Activated B cell treated with CpG ODN at 0.5 μM for 24 hours (primary cell): Measurements from ENCODE around the gene CTNNA1. TPM values are rescaled to one million over a fixed set of nuclear protein-coding genes. Genes with fewer than 3 reads are reported as not detected.

ENCODE experiments used
- ATAC-seq: fragments of 200-7000 bp; cut with Tn5 transposase; one replicate; pipeline ENCODE4 v1.10.0; 2021; ENCODE audit warnings: low read depth, mild to moderate bottlenecking, moderate library complexity
- CTCF ChIA-PET: fragments of 350-600 bp; sonication (Branson Sonifier 250); formaldehyde crosslinking; loops from one replicate; lab custom pipeline; 2021; ENCODE audit warnings: antibody characterized with exemption; lab: Charles Lee
- POLR2A ChIA-PET: fragments of 350-600 bp; sonication (Branson Sonifier 250); formaldehyde crosslinking; loops from one replicate; lab custom pipeline; 2021; ENCODE audit warnings: antibody characterized with exemption; lab: Charles Lee
- DNase-seq: peaks from one replicate; pipeline ENCODE4 v3.0.0; 2022
- H3K27ac Mint-ChIP-seq: one replicate; pipeline ENCODE4 v1.8.0; 2020; ENCODE audit warnings: mixed read lengths
- H3K27me3 Mint-ChIP-seq: one replicate; pipeline ENCODE4 v1.8.0; 2021; ENCODE audit warnings: mixed read lengths
- H3K36me3 Mint-ChIP-seq: one replicate; pipeline ENCODE4 v1.8.0; 2021; ENCODE audit warnings: low read depth, mixed read lengths
- H3K4me1 Mint-ChIP-seq: one replicate; pipeline ENCODE4 v1.8.0; 2021; ENCODE audit warnings: mixed read lengths
- H3K4me3 Mint-ChIP-seq: one replicate; pipeline ENCODE4 v1.8.0; 2020; ENCODE audit warnings: mild to moderate bottlenecking, mixed read lengths
- H3K9me3 Mint-ChIP-seq: one replicate; pipeline ENCODE4 v1.8.0; 2020; ENCODE audit warnings: mixed read lengths
- intact Hi-C: fragments of 100-400 bp; cut with micrococcal nuclease; formaldehyde crosslinking; loops from one replicate; pipeline ENCODE4 v1.15.1; 2024
- total RNA-seq: library from RNA; stranded (reverse); gene quantifications from 2 replicates; pipeline ENCODE4 v1.2.3, GENCODE V29; 2022
- TF ChIP-seq, protein P1 (sequence below): fragments of 200-600 bp; IDR thresholded peaks from one replicate; pipeline ENCODE4 v1.8.0; 2022; ENCODE audit warnings: antibody characterized with exemption, mild to moderate bottlenecking

CTNNA1 gene
- total RNA-seq, 1 donor from 2014 or later, result 76.0 TPM

DNA sequence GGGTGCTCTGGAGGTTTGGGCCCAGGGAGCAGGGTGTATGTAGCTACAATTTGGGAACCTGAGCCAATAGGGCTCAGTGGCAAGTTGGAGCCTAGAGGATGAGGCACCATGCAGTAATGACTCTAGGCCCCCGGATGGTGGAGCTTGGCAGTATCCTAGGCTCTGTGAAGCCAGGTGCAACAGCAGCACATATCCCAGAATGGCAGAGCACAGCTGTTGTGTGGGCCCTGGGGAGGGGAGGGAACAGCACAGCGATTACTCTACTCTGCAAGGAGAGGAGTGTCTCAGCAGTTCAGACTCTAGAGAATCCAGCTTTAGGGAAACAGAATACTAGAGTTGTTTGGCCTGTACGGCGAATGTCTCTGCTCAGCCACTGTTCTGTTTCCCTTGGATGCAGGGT lies 65.9 kb downstream of the CTNNA1 start:
- POLR2A ChIA-PET, result no interaction called here
- Mint-ChIP-seq H3K4me3 (no peak overlapping the region), H3K27ac (no peak overlapping the region), H3K36me3 (peaks cover 22% of the 10 kb centered on the region), H3K27me3 (no peaks in the 10 kb centered on the region), H3K4me1 (no peaks in the 10 kb centered on the region), H3K9me3 (no peaks in the 10 kb centered on the region)
- CTCF ChIA-PET, result interaction anchor here (0.6 kb wide), 1 partner anchor 37 kb away, joined by 3 read pairs; no protein-coding TSS in a partner anchor
- TF ChIP-seq, protein P1, sequence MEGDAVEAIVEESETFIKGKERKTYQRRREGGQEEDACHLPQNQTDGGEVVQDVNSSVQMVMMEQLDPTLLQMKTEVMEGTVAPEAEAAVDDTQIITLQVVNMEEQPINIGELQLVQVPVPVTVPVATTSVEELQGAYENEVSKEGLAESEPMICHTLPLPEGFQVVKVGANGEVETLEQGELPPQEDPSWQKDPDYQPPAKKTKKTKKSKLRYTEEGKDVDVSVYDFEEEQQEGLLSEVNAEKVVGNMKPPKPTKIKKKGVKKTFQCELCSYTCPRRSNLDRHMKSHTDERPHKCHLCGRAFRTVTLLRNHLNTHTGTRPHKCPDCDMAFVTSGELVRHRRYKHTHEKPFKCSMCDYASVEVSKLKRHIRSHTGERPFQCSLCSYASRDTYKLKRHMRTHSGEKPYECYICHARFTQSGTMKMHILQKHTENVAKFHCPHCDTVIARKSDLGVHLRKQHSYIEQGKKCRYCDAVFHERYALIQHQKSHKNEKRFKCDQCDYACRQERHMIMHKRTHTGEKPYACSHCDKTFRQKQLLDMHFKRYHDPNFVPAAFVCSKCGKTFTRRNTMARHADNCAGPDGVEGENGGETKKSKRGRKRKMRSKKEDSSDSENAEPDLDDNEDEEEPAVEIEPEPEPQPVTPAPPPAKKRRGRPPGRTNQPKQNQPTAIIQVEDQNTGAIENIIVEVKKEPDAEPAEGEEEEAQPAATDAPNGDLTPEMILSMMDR, result no peak
- intact Hi-C loops, result no loop called here
- no peak for DNase-seq
- ATAC-seq, result no peak

DNA sequence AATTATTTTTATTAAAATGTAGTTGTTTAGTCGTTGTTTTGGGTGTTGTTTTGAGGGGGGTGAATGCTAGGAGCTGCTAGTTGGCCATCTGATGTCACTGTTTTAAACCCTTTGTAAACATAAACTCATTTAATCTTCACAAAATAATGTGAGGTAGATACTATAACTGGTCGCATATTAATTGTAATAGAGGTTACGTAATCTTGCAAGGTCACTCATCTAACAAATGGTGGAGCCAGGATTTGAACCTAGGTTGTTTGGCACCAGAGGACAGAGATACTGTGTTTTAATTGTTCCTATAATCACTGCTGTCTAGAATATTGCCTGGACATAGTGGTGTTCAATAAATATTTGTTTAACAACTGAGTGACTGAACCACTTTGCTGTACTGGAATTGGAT lies 67.5 kb downstream of the CTNNA1 start:
- ChIA-PET POLR2A (no interaction called here), CTCF (no interaction called here)
- H3K27me3 Mint-ChIP-seq, result no peaks in the 10 kb centered on the region
- no peak for ATAC-seq
- no peaks in the 10 kb centered on the region for H3K4me1 Mint-ChIP-seq
- no peak overlapping the region for H3K4me3 Mint-ChIP-seq
- TF ChIP-seq, protein P1, result no peak
- no peak overlapping the region for H3K27ac Mint-ChIP-seq
- intact Hi-C loops, result loop anchor here (10.0 kb wide), 1 partner anchor 574 kb away; the partner anchor contains the start of gene PROB1
- DNase-seq, result no peak
- peaks cover 20% of the 10 kb centered on the region for H3K36me3 Mint-ChIP-seq
- H3K9me3 Mint-ChIP-seq, result no peaks in the 10 kb centered on the region

GRCh38 chr5:138824516-138824915 lies 71.3 kb downstream of the CTNNA1 start:
- H3K36me3 Mint-ChIP-seq, result peaks cover 37% of the 10 kb centered on the region
- no peaks in the 10 kb centered on the region for H3K27me3 Mint-ChIP-seq
- H3K27ac Mint-ChIP-seq, result no peak overlapping the region
- H3K4me3 Mint-ChIP-seq, result no peak overlapping the region
- DNase-seq (no peak), ATAC-seq (no peak)
- CTCF ChIA-PET, result interaction anchor here (1.0 to 2.4 kb wide), 5 partner anchors 11 to 438 kb away, joined by 3 to 6 read pairs (median 4); no protein-coding TSS in a partner anchor
- POLR2A ChIA-PET, result no interaction called here
- H3K4me1 Mint-ChIP-seq, result no peaks in the 10 kb centered on the region
- no peaks in the 10 kb centered on the region for H3K9me3 Mint-ChIP-seq
- TF ChIP-seq, protein P1, result no peak
- intact Hi-C loops, result loop anchor here (10.0 kb wide), 1 partner anchor 570 kb away; the partner anchor contains the start of gene PROB1

DNA sequence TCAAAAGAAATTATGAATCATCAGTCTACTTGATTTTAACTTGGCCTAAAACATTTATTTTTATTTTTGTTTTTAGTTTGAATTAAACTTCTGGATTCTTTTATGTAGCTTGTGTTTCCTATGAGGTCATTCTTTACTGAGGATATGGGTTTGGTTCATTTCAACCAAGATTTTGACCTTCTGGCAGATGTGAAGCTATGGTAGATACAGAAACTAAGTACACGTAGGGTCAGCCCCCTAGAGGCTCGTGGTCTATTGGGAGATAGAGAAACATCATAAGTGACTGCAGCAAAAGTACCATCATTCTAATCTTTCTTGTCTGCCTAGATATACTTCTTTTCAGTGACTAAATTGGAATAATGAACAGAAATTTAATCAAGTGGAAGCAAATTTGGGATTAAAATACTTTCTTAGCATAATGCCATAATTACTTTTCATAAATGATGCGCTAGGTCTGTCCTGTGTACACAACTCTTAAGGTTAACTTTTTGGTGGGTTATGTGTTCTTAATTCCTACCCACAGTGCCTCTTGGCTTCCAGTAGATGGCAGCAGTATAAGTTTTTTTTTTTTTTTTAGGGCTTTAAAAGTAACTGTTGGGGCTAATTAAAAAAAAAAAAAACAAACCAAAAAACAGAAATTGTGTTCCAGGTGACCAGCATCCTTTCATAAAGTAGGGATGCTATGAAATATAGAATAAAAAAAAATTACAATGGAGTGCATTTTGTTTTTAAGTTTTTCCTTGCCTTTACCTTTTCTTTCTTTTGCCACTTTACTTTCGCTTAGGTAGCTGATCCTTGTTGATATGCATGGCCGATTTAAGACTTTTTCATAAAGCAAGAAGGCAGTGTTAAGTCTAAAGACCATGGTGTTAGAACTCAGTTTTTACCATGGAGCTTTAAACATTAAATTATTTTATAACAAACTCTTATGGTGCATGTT lies 72.0 kb downstream of the CTNNA1 start:
- TF ChIP-seq, protein P1, result no peak
- intact Hi-C loops, result loop anchor here (1.0 to 10.0 kb wide), 2 partner anchors 437 to 570 kb away; partner anchors contain the start of gene PROB1
- Mint-ChIP-seq H3K4me3 (no peak overlapping the region), H3K36me3 (peaks cover 35% of the 10 kb centered on the region), H3K27ac (no peak overlapping the region), H3K4me1 (no peaks in the 10 kb centered on the region), H3K27me3 (no peaks in the 10 kb centered on the region), H3K9me3 (no peaks in the 10 kb centered on the region)
- ATAC-seq, result no peak
- no peak for DNase-seq
- CTCF ChIA-PET, result interaction anchor here (0.6 to 2.4 kb wide), 9 partner anchors 11 to 437 kb away, joined by 3 to 7 read pairs (median 4); no protein-coding TSS in a partner anchor
- POLR2A ChIA-PET, result no interaction called here

GRCh38 chr5:138828556-138828955 lies 75.3 kb downstream of the CTNNA1 start:
- intact Hi-C loops, result loop anchor here (10.0 kb wide), 1 partner anchor 566 kb away; the partner anchor contains the start of gene PROB1
- TF ChIP-seq, protein P1, result no peak
- no peak for ATAC-seq
- Mint-ChIP-seq H3K27me3 (no peaks in the 10 kb centered on the region), H3K9me3 (no peaks in the 10 kb centered on the region), H3K27ac (no peak overlapping the region), H3K4me1 (peaks cover 2% of the 10 kb centered on the region), H3K36me3 (peaks cover 41% of the 10 kb centered on the region), H3K4me3 (no peak overlapping the region)
- ChIA-PET POLR2A (no interaction called here), CTCF (no interaction called here)
- no peak for DNase-seq
